Measurements from ENCODE around the gene CEP112.

The CEP112 gene

DNA sequence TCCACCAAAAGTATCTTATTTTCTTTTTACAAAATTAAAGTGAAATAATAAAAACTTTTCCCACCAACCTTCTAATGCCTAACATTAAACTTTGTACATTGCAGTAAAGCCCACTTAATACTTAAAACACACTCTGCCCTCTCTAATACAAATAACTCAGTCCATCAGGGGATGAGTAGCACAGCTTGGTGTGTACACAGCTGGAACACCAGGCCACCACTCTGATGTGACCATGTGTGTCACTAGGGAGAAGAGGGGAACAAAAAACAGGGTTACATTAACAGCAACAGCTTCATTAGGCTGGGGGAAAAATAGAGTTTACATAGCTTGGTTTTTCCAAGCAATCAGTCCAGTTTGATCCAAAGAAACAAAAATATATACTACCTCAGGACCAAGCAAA is 295.0 kb downstream of the CEP112 start:
- no peak for DNase-seq (ENCODE audit: low spot score)
- TF ChIP-seq, protein P1, sequence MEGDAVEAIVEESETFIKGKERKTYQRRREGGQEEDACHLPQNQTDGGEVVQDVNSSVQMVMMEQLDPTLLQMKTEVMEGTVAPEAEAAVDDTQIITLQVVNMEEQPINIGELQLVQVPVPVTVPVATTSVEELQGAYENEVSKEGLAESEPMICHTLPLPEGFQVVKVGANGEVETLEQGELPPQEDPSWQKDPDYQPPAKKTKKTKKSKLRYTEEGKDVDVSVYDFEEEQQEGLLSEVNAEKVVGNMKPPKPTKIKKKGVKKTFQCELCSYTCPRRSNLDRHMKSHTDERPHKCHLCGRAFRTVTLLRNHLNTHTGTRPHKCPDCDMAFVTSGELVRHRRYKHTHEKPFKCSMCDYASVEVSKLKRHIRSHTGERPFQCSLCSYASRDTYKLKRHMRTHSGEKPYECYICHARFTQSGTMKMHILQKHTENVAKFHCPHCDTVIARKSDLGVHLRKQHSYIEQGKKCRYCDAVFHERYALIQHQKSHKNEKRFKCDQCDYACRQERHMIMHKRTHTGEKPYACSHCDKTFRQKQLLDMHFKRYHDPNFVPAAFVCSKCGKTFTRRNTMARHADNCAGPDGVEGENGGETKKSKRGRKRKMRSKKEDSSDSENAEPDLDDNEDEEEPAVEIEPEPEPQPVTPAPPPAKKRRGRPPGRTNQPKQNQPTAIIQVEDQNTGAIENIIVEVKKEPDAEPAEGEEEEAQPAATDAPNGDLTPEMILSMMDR (IDR thresholded peaks at IDR 0.05; ENCODE audit: extremely low read depth, insufficient read depth, missing control alignments), result no peak
- in situ Hi-C loops (cut with MboI; ENCODE audit: low pct_unique_long_range_greater_than_20kb, low sequenced_read_pairs, unreplicated experiment), result no loop called here

DNA sequence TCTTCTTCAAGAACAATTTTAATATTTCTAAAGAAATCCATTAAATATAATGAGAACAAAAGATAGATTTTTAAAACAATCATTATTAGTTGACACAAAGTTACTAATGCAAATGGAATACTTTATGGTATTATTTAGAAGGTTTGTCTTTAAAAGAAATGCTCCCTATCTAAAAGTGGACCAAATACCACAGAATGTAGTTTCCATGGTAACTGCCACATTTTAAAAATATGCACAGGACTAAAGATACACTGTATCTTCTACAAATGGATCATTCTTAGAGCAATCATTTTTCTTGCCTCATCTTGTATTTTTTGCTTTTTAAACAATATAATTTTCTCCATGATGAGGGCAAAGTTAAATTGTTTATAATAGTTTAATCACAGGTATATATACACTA is 296.0 kb downstream of the CEP112 start:
- TF ChIP-seq, protein P1 (IDR thresholded peaks at IDR 0.05; ENCODE audit: extremely low read depth, insufficient read depth, missing control alignments), result no peak
- in situ Hi-C loops (cut with MboI; ENCODE audit: low pct_unique_long_range_greater_than_20kb, low sequenced_read_pairs, unreplicated experiment), result no loop called here
- DNase-seq (ENCODE audit: low spot score), result no peak

DNA sequence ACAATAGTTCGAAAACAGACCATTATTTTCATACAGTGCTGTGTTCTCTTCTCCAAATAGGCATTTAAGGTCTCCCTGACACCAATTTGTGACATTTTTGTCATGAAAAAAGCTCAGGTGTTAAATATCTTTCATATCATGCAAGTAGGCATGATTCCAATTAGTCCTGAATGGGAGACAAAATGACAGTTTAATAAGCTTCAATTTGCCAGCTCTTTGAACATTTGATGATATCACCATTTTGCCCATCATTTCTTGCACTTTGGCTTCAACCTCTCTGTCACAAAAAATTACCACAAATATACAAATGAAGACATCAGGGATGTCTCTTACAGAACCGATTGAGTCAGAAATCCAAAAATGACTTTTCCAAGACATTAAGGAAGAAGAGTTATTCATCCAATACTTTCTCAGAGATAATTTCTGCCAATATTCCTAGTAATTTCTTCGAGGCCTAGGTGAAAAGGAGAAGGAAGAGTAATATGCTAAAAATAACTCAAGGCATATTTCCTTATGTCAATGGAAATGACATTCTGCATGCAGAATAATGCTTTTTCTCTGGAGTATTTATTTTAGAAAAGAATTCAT is 298.1 kb downstream of the CEP112 start:
- no peak for DNase-seq (ENCODE audit: low spot score)
- in situ Hi-C loops (cut with MboI; ENCODE audit: low pct_unique_long_range_greater_than_20kb, low sequenced_read_pairs, unreplicated experiment), result no loop called here
- TF ChIP-seq, protein P1 (IDR thresholded peaks at IDR 0.05; ENCODE audit: extremely low read depth, insufficient read depth, missing control alignments), result no peak

DNA sequence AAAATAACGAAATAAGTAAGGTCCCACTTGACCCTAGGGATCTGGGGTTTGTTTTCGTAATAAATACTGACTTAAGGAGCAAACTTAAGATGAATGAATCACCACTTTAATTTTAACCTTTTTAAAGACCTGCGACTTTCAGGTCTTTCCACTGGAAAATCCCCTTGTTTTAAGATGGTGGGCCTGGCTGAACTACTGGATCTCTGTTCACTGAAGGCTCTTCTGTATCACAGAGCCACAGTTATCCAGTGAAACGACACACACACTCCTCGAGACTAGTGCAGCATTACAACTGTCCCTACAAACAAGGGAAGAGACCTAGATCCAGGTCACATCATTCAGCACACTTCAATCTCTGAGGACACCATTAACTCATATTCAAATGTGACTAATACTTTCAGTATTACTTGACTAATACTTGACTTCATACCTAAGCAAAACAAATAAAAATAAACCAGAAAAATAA is 299.0 kb downstream of the CEP112 start:
- in situ Hi-C loops (cut with MboI; ENCODE audit: low pct_unique_long_range_greater_than_20kb, low sequenced_read_pairs, unreplicated experiment), result no loop called here
- TF ChIP-seq, protein P1 (IDR thresholded peaks at IDR 0.05; ENCODE audit: extremely low read depth, insufficient read depth, missing control alignments), result no peak

DNA sequence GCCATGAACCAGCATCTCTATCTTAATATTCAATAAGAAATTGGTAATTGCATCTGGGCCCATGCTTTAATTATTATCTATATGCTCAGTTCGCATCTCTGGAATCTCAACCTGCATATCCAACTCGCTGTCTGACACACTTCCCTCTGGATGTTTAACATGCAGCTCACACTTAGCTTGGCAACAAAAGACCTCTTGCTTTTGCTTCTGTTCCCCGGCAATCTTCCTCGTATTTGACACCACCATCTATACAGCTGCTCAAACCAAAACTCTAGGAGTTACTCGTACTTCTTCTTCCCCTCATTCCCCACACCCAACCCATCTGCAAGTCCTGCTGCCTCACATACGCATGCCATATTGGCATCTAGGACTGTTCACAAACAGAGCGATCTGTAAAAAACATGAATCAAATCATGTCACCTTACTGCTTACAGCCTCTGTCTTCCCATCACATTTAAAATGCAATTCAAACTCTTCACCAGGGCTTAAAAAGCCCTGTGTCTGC is 300.6 kb downstream of the CEP112 start:
- in situ Hi-C loops (cut with MboI; ENCODE audit: low pct_unique_long_range_greater_than_20kb, low sequenced_read_pairs, unreplicated experiment), result no loop called here
- DNase-seq (ENCODE audit: low spot score), result no peak
- TF ChIP-seq, protein P1 (IDR thresholded peaks at IDR 0.05; ENCODE audit: extremely low read depth, insufficient read depth, missing control alignments), result no peak

More for the DNA sequence above, 299.0 kb downstream of the CEP112 start:
- DNase-seq (ENCODE audit: low spot score), result no peak

DNA sequence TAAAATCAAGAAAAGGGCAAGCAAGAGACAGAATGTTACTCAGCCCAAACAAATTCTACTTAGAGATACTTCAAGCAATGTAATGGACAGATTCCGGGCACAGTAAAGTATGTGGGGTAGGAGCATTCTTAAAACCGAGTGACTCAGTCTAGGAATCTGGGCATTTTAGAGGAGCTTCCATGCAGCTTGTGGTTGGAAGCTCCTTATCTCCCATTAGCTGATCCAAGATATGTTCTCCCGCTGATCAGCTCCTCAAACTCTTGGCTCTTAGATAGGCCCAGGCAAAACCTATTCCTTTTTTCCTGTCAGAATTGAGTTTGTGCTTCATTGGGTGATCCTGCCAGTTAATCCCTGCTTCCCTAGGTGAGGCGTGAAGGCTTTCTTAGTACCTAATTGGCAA is 303.3 kb downstream of the CEP112 start:
- in situ Hi-C loops (cut with MboI; ENCODE audit: low pct_unique_long_range_greater_than_20kb, low sequenced_read_pairs, unreplicated experiment), result no loop called here
- DNase-seq (ENCODE audit: low spot score), result no peak
- TF ChIP-seq, protein P1 (IDR thresholded peaks at IDR 0.05; ENCODE audit: extremely low read depth, insufficient read depth, missing control alignments), result no peak

Measured in GM13977 (cell line).